Cerebellar nuclear complex (tissue), 1 donor: ENCODE results near the gene ATAD3B.
"Not testable (repeated sequence)": the region's sequence is repeated elsewhere in the genome, so short reads cannot be mapped to it uniquely, and the experiment has no call there.

Experiments used
- DNase-seq, 2 experiments: peaks; one replicate each; lab custom pipeline; 2025; lab: John Stamatoyannopoulos, UW

The ATAD3B gene

DNA sequence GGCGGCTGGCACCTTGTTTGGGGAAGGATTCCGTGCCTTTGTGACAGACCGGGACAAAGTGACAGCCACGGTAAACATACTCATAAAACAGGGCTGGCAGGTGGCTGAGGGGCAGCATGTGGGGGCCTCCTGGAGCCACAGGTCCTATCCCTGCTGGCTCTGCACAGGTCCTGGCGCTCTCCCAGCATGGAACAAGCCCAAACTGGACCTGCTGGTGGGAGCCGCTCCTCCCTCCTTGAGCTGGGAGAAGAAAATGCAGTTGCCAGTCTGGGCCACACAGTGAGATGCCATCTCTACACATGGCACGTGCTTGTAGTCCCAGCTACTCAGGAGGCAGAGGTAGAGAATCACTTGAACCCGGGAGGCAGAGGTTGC lies 19.2 kb upstream of the ATAD3B start:
- DNase-seq: not testable (repeated sequence)

DNA sequence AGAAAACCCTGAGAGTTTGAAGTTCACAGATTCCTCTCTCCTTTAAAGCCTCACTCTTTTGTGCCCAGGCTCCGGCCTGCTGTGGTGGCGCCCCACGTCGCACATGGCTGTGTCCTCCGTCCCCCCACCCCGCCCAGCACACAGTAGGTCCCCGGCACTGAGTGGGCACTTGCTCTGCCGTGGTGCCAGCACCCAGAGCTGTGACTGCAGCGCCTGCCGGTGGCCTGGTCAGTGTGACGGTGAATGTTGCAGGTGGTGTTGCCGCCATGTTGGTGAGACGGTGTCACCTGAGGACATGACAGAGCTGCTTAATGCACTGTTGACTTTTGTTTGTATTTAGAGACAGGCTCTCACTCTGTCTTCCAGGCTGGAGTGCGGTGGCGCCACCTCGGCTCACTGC lies 18.7 kb upstream of the ATAD3B start:
- DNase-seq: no peak

DNA sequence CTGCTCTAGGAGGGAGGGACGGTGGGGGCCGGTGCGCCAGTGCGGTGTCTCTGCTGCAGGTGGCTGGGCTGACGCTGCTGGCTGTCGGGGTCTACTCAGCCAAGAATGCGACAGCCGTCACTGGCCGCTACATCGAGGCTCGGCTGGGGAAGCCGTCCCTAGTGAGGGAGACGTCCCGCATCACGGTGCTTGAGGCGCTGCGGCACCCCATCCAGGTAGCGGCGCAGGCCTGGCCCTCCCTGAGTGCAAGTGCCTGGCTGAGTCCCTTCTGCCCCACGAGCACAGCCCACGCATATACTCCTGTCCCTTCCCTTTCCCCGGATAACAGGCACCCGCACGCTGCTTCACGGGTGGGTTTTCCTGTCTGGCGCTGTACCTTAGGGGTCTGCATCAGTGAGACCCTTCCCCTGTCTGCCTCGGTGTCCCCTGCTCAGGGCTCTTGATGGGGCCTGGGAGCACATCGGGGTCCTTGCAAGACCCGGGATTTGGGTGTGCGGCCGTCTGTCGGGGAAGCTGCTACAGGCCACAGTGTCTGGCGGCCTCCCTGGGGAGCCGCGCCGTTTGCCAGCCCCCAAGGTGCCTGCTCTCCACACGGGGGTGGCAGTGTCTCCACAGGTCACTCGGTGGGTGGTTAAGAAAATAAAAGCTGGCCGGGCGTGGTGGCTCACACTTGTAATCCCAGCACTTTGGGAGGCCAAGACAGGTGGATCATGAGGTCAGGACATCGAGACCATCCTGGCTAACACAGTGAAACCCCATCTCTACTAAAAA lies 17.1 kb upstream of the ATAD3B start:
- not testable (repeated sequence) for DNase-seq

DNA sequence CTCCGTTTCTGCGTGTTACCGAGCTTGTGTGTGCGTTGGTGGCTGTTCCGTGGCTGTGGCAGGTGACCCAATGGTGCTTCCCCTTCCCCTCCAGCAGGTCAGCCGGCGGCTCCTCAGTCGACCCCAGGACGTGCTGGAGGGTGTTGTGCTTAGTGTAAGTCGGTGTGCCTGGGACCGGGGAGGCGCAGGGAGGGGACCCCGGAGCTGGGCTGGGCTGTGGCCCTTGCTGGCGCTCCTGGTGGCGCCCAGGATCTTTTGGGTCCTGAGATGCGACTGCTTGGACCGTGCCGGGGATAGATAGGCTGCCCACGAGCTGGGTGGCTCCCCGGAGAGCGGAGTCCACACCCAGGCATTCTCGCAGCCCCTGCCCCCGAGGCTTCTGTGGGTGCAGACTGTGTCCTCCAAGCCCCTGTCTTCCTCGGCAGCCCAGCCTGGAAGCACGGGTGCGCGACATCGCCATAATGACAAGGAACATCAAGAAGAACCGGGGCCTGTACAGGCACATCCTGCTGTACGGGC lies 16.1 kb upstream of the ATAD3B start:
- DNase-seq: no peak

DNA sequence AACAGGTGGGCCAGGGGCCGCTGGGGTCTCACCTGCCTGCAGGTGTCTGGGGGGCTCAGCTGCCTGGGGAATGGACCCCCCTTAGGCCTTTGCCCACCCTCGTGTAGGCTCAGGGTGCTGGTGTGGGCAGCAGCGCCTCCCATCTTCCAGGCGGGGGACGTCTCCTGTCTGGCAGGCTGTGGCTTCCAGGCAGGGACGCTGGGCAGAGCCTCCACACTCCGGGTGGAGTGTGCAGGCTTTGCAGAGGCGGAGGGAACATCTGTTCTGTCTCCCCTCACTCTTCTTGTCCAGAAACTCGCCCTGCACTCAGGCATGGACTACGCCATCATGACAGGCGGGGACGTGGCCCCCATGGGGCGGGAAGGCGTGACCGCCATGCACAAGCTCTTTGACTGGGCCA lies 15.6 kb upstream of the ATAD3B start:
- not testable (repeated sequence) for DNase-seq

DNA sequence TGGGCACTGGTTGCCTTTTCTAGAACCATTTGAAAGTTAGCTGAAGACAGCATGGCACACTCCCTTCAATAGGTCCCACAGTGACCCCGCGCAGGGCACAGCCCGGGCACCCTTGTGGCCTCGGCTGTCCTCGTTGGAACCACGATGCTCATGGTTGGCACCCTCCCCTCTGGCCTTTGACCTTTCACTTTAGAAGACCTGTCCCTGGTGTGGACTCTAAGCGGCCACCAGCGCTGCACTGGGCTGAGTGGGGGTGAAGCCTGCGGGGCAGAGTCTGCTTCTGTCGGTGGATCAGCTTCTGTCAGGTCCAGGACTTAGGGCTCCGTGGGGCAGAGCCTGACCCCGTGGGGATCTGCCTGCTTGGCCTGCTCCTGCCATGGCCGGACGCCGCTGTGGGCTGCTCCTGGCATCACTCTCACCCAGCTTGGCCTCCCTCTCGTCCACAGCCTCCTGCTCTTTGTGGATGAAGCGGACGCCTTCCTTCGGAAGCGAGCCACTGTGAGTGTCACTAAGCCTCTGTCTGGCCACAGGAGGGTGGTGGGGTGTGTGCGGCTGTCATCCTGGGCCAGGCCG lies 14.8 kb upstream of the ATAD3B start:
- DNase-seq: not testable (repeated sequence)

DNA sequence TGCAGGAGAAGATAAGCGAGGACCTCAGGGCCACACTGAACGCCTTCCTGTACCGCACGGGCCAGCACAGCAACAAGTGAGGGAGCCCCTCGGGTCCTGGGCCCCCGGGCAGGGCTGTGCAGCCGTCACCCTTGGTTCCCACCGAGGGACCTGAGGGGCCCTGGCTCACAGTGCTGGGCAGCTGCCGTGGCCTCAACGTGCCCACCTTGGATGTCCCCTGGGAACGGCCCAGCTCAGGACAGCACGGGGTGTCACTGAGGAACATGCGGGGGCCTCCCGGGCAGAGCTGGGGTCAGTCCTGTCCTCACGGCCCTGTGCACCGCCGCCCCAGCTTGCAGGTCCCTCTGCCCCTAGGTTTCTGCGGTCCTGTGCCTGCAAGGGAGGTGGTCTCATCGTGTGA lies 12.4 kb upstream of the ATAD3B start:
- not testable (repeated sequence) for DNase-seq

DNA sequence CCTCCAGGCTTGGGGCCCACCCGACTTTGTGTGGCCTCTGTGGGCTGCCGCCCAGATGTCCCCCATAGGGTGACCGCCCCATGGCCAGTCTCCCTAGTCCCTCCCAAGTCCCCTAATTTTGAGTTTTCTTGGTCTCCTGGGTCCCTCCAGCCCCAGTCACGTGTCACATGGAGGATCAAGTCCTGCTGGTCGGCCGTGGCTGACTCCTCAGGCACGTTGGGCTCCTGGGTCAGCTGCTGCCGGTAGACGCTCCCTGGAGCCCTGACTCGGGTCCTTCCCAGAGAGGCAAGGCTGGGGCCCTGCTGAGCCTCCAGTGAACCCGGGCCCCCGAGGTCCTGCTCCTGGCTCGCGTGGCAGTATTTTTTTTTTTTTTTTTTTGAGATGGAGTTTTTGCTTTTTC lies 11.9 kb upstream of the ATAD3B start:
- DNase-seq: not testable (repeated sequence)

DNA sequence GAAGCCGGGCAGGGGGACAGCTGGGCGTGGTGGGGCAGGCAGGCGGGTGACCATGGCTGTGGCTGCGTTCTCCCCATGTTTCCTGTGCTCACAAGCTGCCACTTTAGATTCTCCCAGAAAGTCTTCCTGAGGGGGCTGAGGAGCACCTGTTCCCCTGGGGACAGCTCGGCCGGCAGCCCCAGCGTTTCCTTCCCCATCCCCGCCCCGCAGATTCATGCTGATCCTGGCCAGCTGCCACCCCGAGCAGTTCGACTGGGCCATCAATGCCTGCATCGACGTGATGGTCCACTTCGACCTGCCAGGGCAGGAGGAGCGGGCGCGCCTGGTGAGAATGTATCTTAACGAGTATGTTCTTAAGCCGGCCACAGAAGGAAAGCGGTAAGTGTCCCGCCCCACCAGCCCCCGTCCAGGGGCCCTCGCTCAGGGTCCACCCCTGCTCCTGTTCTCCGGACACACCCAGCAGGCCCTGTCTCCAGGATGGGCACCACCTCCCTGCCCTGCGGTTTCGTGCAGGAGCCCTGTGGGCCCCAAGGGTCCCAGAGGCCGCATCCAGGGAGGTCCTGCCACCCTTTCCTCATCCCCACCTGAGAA lies 10.9 kb upstream of the ATAD3B start:
- no peak for DNase-seq

DNA sequence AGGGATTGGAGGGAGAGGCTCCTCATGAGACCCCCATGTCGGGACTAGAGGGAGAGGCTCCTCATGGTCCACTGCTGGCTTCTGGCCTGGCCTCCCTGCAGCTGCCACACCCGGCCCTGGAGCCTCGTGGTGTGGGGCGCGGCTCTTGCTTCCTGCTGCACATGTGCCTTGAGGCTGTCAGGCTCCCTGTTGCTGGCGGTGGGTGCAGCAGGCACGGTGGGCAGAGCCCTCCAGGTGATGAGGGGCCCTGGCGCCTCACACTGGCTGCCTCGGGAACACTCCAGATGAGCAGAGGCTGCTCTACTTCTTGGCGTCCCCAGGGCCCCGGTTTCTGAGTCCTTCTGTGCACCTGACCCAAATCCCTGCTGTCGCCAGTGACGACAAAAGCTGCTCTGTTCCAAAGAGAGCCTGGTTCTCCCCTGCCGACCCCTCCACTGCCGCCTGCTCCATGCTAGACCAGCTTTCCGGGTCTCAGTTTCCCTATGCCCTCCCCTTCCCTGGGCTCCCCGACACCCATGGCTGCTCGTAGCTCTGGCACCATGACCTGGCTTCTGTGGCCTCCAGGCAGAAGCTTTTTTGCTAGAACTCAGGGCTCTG lies 9.7 kb upstream of the ATAD3B start:
- DNase-seq: no peak

DNA sequence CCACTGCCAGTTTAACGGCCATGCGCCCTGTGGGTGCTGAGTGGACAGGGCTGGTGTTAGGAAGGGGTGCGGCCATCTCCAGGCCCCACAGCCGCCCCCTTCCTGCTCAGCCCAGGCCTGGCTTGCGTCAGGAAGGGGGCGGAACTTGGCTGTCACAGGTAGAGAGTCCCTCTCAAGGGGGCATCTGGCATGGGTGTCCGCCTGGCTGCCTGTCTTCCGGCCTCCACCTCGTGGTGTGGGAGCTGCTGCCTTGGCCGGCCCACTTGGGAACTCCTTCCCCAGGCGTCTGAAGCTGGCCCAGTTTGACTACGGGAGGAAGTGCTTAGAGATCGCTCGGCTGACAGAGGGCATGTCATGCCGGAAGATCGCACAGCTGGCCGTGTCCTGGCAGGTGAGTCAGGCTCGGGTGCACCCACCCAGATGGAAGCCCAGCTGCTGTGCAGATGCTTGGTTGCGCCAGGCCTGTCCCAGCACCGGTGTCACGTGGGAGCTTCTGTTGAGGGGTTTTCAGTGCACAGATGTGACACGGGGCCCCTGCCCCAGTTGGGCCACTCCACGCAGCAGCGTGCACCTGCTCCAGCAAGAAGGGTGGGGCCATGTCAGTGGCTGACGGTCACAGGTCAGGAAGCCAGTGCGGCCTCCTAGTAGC lies 9.1 kb upstream of the ATAD3B start:
- DNase-seq: no peak

DNA sequence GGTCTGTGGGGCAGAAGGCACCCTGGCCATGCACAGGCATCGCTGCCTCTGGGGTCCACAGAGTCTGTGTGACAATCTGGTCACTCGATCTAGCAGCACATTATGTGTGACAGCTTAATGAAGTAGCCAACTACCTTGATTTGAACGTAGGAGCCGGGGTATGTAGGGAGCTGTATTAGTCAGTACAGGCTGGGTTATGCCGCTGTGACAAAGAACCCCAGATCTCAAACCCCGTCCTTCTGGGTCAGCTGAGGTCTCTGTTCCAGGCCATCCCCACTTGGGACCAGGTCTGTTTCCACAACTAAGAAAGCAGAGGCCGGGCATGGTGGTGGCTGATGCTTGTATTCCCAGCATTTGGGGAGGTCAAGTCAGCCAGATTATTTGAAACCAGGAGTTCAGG lies 8.3 kb upstream of the ATAD3B start:
- no peak for DNase-seq

DNA sequence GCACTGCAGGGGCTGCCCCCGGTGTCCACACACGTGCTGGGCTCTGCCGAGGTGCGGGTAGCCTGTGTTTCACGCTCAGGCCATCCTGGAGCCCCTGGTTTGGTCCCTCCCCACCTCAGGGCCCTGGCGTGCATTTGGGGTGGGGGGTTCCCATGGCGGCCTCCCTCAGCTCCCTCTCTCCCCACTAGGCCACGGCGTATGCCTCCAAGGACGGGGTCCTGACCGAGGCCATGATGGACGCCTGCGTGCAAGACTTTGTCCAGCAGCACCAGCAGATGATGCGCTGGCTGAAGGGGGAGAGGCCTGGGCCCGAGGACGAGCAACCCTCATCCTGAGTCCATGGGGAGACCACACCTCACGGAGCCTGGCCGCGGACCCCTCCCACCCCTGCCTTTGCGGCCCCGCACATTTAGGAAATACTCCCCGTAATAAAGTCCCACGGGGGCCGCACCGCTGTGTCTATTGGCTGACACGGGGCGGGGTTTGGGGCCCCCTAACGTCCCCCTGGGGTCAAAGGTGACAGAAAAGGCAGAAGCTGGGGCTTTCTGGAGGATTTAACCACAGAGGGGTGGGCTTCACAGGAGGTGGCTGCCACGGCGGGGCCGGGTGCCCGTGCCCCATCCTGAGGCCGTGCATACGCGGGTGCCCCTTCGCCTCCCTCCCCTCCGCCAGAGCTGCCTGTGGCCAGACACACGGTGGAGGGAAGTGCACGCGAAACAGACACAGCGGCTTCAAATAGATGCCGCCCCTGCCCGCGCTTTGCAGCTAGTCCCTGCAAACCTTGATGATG lies 3.2 kb upstream of the ATAD3B start:
- DNase-seq: not testable (repeated sequence)

DNA sequence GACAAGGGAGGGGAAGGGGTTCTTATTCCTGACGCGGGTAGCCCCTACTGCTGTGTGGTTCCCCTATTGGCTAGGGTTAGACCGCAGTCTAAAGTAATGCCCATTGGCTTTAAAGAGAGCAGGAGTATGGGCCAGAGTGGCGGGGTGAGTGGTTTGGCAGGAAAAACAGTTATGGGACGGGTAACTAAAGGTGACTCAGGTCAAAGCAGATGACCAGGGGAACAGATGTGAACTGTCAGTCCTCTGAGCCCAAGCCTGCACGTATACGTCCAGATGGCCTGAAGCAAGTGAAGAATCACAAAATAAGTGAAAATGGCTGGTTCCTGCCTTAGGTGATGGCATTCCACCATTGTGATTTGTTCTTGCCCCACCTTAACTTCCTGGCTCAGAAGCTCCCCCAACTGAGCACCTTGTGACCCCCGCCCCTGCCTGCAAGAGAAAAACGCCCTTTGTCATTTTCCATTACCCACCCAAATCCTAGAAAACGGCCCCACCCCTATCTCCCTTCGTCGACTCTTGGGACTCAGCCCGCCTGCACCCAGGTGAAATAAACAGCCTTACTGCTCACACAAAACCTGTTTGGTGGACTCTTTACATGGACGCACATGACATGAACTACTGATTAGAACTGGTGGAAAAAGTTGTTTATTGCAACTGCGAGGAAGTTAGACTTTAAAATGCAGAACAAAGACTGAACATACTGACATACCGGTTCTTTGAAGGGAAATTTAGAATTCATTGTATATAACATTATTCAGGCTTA lies 758 bp upstream of the ATAD3B start:
- DNase-seq: no peak

DNA sequence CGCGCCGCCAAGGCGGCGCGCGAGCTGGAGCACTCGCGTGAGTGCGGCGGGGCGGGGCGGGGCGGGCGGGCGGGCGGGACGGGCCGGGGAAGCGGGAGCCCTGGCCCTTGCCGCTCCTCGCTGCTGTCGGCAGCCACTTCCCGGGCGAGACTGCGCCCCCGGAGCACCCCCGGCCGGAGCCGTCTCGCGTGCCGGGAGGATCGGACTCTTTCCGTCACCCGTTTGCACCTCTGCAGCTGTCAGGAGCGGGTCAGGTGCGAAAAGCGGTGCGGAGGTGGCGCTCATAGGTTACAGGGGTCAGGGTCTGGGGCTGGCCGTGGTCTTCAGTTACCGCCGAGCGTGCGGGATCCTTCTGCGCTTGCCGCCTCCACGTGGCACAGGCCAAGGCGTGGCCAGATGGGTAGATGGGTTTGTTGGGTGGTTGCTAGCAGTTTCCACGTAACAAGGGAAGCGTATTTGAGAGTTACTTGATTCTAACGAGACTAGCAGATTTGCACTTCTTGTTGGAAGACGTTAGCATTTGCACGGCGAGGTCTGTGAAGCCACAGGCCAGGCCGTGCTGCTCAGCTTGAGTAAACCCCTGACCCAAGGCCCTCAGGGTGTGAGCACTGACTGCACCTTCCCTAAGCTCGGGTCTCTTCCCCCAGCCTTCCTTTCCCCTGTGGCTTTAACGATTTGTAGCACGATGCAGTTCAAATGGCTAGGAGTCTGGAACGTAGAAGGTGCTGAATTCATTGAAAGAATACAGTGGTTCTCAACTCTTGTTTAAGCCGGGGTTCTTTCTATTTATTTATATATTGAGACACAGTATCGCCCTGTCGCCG lies 700 bp downstream of the ATAD3B start:
- not testable (repeated sequence) for DNase-seq

DNA sequence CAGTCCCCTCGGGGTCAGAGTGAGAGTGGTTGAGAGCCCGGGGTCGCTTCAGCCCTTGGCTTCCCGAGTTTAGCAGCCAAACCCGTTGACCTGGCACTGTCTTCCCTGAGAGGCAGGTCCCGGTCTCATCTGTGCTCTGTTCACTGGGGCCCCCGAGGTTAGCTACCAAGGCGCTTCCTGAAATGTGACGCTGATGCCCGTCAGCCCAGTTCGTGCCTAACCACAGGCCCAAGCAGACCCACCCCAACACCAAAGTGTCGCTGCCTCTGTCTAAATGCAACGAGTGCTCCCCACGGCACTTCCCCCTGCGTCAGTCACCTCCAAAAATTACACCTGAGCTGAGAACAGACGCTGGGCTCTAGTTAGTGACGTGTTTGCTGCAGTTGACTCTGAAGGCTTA lies 4.4 kb downstream of the ATAD3B start:
- DNase-seq: not testable (repeated sequence)

DNA sequence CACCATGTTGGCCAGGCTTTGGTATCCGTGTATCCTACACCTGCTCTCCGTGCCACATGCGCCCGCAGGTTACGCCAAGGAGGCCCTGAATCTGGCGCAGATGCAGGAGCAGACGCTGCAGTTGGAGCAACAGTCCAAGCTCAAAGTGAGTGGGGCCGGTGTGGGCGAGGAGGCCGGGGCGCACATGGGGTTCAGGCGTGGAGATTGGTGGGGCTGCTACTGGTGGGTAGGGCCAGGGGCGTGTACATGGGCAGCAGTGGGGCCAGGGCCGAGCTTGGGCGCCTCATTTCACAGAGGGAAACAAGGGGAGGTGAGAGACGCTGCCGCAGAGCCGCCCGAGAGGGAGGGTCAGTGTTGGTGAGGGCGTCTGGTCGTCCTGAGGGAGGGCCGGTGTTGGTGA lies 5.6 kb downstream of the ATAD3B start:
- no peak for DNase-seq

DNA sequence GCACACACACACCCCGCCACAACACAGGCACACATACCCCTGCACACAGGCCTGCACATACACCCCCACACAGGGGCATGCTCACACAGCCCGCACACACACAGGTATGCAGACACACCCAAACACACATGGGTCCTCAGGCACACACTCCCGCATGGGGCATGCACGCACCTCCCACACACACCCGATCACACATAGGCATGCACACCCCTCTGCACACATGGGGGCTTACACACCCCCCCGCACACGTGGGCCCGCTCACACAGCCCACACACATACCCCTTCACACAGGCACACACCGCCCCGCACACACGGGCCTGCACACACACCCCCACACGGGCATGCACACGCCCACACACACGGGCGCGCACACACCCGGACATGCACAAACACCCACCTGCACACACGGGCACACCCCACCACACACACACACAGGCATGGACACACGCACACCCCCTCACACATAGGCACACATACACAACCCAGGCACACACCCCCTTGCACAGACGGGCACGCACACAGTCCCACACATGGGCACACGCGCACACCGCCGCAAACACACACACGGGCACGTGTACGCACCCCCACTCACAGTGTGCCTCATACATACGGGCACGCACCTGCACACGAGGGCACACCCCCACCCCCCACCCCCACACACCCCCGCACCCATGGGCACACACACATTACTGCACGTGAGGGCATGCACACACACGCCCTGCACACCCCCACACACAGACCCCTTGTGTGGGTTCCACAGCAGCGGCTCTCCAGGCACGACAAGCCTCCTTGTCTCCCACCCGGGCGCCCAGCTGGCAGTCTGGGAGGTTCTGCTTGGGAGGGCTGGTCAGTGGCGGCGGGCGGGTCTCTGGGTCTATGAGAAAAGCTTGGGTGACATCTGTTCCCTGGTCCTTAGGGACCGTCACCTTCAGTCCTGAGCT lies 8.3 kb downstream of the ATAD3B start:
- no peak for DNase-seq

DNA sequence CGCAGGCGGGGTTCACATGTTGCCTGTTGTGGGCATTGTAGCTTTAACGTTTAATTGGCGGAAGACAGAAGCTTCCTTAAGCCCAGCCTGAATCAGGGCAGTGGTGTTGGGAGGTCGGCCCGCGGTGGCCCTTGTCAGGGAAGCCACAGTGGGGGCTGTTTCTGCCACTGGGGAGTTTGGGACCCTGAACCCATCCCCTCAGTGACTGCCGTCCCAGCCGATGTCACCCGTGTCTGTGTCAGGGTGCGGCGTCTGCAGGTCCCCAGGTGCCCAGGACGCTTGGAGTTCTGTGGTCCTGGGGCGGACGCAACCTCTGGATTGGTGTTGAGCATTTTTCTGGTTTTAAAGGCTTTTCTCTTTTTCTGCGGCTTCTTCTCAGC lies 8.9 kb downstream of the ATAD3B start:
- not testable (repeated sequence) for DNase-seq
